Activated B cell treated with CpG ODN at 0.5 μM for 24 hours (primary cell): ENCODE results near the gene NBAS. TPM values are rescaled to one million over a fixed set of nuclear protein-coding genes. Genes with fewer than 3 reads are reported as not detected.
"Not testable (repeated sequence)": the region's sequence is repeated elsewhere in the genome, so short reads cannot be mapped to it uniquely, and the experiment has no call there.

ENCODE experiments used
- ATAC-seq: fragments of 200-7000 bp; cut with Tn5 transposase; one replicate; pipeline ENCODE4 v1.10.0; 2021; ENCODE audit warnings: low read depth, mild to moderate bottlenecking, moderate library complexity
- CTCF ChIA-PET: fragments of 350-600 bp; sonication (Branson Sonifier 250); formaldehyde crosslinking; loops from one replicate; lab custom pipeline; 2021; ENCODE audit warnings: antibody characterized with exemption; lab: Charles Lee
- POLR2A ChIA-PET: fragments of 350-600 bp; sonication (Branson Sonifier 250); formaldehyde crosslinking; loops from one replicate; lab custom pipeline; 2021; ENCODE audit warnings: antibody characterized with exemption; lab: Charles Lee
- DNase-seq: peaks from one replicate; pipeline ENCODE4 v3.0.0; 2022
- H3K27ac Mint-ChIP-seq: one replicate; pipeline ENCODE4 v1.8.0; 2020; ENCODE audit warnings: mixed read lengths
- H3K27me3 Mint-ChIP-seq: one replicate; pipeline ENCODE4 v1.8.0; 2021; ENCODE audit warnings: mixed read lengths
- H3K36me3 Mint-ChIP-seq: one replicate; pipeline ENCODE4 v1.8.0; 2021; ENCODE audit warnings: low read depth, mixed read lengths
- H3K4me1 Mint-ChIP-seq: one replicate; pipeline ENCODE4 v1.8.0; 2021; ENCODE audit warnings: mixed read lengths
- H3K4me3 Mint-ChIP-seq: one replicate; pipeline ENCODE4 v1.8.0; 2020; ENCODE audit warnings: mild to moderate bottlenecking, mixed read lengths
- H3K9me3 Mint-ChIP-seq: one replicate; pipeline ENCODE4 v1.8.0; 2020; ENCODE audit warnings: mixed read lengths
- intact Hi-C: fragments of 100-400 bp; cut with micrococcal nuclease; formaldehyde crosslinking; loops from one replicate; pipeline ENCODE4 v1.15.1; 2024
- total RNA-seq: library from RNA; stranded (reverse); gene quantifications from 2 replicates; pipeline ENCODE4 v1.2.3, GENCODE V29; 2022
- TF ChIP-seq, protein P1 (sequence below): fragments of 200-600 bp; IDR thresholded peaks from one replicate; pipeline ENCODE4 v1.8.0; 2022; ENCODE audit warnings: antibody characterized with exemption, mild to moderate bottlenecking

The NBAS gene
- total RNA-seq, 1 donor from 2014 or later = 40.1 TPM

- POLR2A ChIA-PET = no interaction called here
- H3K27me3 Mint-ChIP-seq = no peaks in the 10 kb centered on the region
- no peaks in the 10 kb centered on the region for H3K4me1 Mint-ChIP-seq
Measured at GRCh38 chr2:15532996-15533395, 28.1 kb downstream of the NBAS start.

GRCh38 chr2:15531095-15531854 lies 29.9 kb downstream of the NBAS start:
- no peak overlapping the region for H3K4me3 Mint-ChIP-seq
- no peaks in the 10 kb centered on the region for H3K4me1 Mint-ChIP-seq
- peaks cover 58% of the 10 kb centered on the region for H3K36me3 Mint-ChIP-seq
- H3K27ac Mint-ChIP-seq = no peak overlapping the region
- H3K27me3 Mint-ChIP-seq = no peaks in the 10 kb centered on the region
- CTCF ChIA-PET = interaction anchor here (0.7 kb wide), 1 partner anchor 65 kb away, joined by 3 read pairs; no protein-coding TSS in a partner anchor
- no peaks in the 10 kb centered on the region for H3K9me3 Mint-ChIP-seq
- TF ChIP-seq, protein P1, sequence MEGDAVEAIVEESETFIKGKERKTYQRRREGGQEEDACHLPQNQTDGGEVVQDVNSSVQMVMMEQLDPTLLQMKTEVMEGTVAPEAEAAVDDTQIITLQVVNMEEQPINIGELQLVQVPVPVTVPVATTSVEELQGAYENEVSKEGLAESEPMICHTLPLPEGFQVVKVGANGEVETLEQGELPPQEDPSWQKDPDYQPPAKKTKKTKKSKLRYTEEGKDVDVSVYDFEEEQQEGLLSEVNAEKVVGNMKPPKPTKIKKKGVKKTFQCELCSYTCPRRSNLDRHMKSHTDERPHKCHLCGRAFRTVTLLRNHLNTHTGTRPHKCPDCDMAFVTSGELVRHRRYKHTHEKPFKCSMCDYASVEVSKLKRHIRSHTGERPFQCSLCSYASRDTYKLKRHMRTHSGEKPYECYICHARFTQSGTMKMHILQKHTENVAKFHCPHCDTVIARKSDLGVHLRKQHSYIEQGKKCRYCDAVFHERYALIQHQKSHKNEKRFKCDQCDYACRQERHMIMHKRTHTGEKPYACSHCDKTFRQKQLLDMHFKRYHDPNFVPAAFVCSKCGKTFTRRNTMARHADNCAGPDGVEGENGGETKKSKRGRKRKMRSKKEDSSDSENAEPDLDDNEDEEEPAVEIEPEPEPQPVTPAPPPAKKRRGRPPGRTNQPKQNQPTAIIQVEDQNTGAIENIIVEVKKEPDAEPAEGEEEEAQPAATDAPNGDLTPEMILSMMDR = no peak
- intact Hi-C loops = no loop called here
- DNase-seq = no peak
- ATAC-seq = no peak
- POLR2A ChIA-PET = no interaction called here

More at GRCh38 chr2:15532996-15533395, 28.1 kb downstream of the NBAS start:
- CTCF ChIA-PET = no interaction called here
- DNase-seq (no peak), ATAC-seq (no peak)
- intact Hi-C loops = no loop called here
- no peak overlapping the region for H3K4me3 Mint-ChIP-seq
- no peaks in the 10 kb centered on the region for H3K9me3 Mint-ChIP-seq
- no peak overlapping the region for H3K27ac Mint-ChIP-seq
- peaks cover 52% of the 10 kb centered on the region for H3K36me3 Mint-ChIP-seq
- TF ChIP-seq, protein P1 = no peak

DNA sequence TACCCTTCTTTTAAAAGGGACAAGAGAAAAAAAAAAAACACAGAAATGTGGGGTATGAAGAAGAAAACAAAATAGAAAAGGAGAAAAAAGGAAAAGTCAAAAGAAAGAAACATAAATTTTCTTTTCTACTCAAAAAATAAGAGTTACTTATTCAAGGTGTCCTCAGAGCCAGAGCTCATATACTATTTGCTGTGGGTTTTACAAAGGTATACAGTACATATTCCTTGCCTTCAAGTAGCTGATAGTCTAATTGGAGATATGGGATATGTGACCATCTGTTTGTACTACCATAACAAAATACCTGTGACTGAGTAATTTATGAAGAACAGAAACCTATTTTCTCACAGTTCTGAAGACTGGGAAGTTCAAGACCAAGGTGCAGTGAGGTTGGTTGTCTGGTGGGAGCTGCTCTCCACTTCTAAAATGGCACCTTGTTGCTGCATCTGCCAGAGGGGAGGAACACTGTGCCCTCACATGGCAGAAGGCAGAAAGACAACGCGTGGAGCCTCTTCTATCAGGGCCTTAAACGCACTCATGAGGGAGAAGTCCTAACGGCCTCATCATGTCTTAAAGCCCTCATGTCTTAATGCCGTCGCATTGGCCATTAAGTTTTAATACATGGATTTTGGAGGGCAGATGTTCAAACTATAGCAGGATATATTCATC lies 33.9 kb downstream of the NBAS start:
- no peak for DNase-seq
- no peak for ATAC-seq
- no peak overlapping the region for H3K4me3 Mint-ChIP-seq
- H3K27me3 Mint-ChIP-seq = no peaks in the 10 kb centered on the region
- ChIA-PET POLR2A (no interaction called here), CTCF (no interaction called here)
- H3K4me1 Mint-ChIP-seq = no peaks in the 10 kb centered on the region
- H3K27ac Mint-ChIP-seq = no peak overlapping the region
- peaks cover 56% of the 10 kb centered on the region for H3K36me3 Mint-ChIP-seq
- H3K9me3 Mint-ChIP-seq = no peaks in the 10 kb centered on the region
- intact Hi-C loops = no loop called here
- TF ChIP-seq, protein P1 = no peak

DNA sequence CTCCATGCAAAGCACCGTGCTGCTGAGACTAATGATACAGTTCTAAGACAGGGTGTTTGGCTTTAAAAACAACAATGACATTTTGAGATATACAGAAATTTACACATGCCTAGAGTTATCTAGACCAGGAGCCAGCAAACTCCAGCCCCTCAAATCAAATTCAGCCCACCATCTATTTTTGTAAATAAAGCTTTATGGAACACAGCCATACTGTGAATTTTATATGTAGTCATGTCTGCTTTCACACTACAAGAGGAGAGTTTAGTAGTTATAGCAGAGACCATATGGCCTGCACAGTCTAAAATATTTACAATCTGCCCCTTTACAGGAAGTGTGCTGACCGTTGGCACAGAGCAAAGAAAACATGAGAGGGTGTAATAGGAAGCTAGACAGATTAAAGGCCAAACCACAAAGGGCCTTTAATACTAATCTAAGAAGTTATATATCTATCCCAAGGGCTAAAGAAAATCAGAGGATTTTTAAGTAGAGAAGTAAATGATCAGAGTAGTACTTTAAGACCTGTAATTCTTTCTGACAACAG lies 39.4 kb downstream of the NBAS start:
- Mint-ChIP-seq H3K27me3 (no peaks in the 10 kb centered on the region), H3K9me3 (no peaks in the 10 kb centered on the region), H3K36me3 (peaks cover 47% of the 10 kb centered on the region), H3K4me3 (no peak overlapping the region), H3K27ac (no peak overlapping the region), H3K4me1 (no peaks in the 10 kb centered on the region)
- TF ChIP-seq, protein P1 = no peak
- POLR2A ChIA-PET = no interaction called here
- ATAC-seq (no peak), DNase-seq (no peak)
- CTCF ChIA-PET = no interaction called here
- intact Hi-C loops = no loop called here

- POLR2A ChIA-PET = no interaction called here
- H3K4me1 Mint-ChIP-seq = no peaks in the 10 kb centered on the region
- no peak for ATAC-seq
Measured at GRCh38 chr2:15520346-15520745, 40.8 kb downstream of the NBAS start.

DNA sequence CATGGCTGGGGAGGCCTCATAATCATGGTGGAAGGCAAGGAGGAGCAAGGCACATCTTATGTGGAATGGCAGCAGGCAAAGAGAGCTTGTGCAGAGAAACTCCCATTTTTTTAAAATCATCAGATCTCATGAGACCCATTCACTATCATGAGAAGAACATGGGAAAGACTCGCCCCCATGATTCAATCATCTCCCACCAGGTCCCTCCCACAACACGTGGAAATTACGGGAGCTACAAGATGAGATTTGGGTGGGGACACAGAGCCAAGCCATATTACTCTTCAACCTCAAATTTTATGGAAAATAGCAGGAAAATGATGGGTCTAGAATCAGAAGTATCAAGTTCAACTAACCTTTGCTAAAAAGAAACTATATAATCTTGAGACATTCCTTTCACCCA lies 42.4 kb downstream of the NBAS start:
- peaks cover 41% of the 10 kb centered on the region for H3K36me3 Mint-ChIP-seq
- H3K27me3 Mint-ChIP-seq, intact Hi-C loops, H3K4me1 Mint-ChIP-seq, H3K9me3 Mint-ChIP-seq, POLR2A ChIA-PET, H3K4me3 Mint-ChIP-seq, ATAC-seq, H3K27ac Mint-ChIP-seq, CTCF ChIA-PET, DNase-seq: not testable (repeated sequence)

More at GRCh38 chr2:15520346-15520745, 40.8 kb downstream of the NBAS start:
- no peak for DNase-seq
- no peaks in the 10 kb centered on the region for H3K9me3 Mint-ChIP-seq
- H3K27ac Mint-ChIP-seq = no peak overlapping the region
- CTCF ChIA-PET = no interaction called here
- H3K4me3 Mint-ChIP-seq = no peak overlapping the region
- no peaks in the 10 kb centered on the region for H3K27me3 Mint-ChIP-seq
- TF ChIP-seq, protein P1 = no peak
- intact Hi-C loops = no loop called here
- peaks cover 43% of the 10 kb centered on the region for H3K36me3 Mint-ChIP-seq
